ENCODE results near the gene RAB7A. TPM values are rescaled to one million over a fixed set of nuclear protein-coding genes. Genes with fewer than 3 reads are reported as not detected.
A peak's percentile ranks its signal among the peaks of the same experiment; 100 is the strongest.

RAB7A gene
- 100 to 1,000 TPM; 222 to 228 TPM for total RNA-seq

- Mint-ChIP-seq H3K4me1 (ENCODE audit: low read depth) (peaks cover 55% of the 10 kb centered on the region), H3K4me3 (peak within 1 kb of the TSS; percentile 81), H3K9me3 (no peaks in the 10 kb centered on the region), H3K36me3 (ENCODE audit: low read depth) (peaks cover 8% of the 10 kb centered on the region), H3K27me3 (ENCODE audit: low read depth) (no peaks in the 10 kb centered on the region), H3K27ac (peak within 1 kb of the TSS; percentile 89)
- intact Hi-C loops (cut with micrococcal nuclease): loop anchor here (1.0 to 5.0 kb wide), 12 partner anchors 28 to 674 kb away; partner anchors contain the start of genes ACAD9, CNBP, HMCES and RAB43
- peak; percentile 99 for DNase-seq
- CTCF ChIA-PET: interaction anchor here (0.8 to 2.4 kb wide), 6 partner anchors 11 to 68 kb away, joined by 3 to 11 read pairs (median 6); no protein-coding TSS in a partner anchor
Observed at GRCh38 chr3:128726023-128727016, at the start of gene RAB7A. Gene RAB7A (plus strand): TSS chr3:128726183. CDS start chr3:128795368, 69,185 bp downstream.

DNA sequence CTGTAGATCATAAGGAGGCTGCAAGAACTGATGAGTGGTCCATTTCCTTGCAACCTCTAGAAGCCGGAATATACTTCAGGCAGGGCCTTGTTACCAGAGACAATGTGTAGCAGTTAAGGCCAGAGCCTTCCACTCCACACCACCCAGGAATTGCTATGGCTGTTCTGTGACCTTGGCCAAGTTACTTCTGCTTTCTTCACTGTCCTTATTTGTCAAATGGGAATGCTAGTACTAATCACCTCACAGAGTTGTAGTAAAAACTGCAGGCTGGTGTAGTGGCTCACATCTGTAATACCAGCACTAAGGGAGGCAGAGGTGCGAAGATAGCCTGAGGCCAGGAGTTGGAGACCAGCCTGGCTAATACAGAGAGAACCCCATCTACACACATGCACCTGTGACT lies 46.6 kb upstream of the RAB7A start:
- Mint-ChIP-seq H3K4me3 (no peak overlapping the region), H3K27ac (no peak overlapping the region), H3K4me1 (ENCODE audit: low read depth) (peaks cover 22% of the 10 kb centered on the region), H3K27me3 (ENCODE audit: low read depth) (no peaks in the 10 kb centered on the region), H3K36me3 (ENCODE audit: low read depth) (no peaks in the 10 kb centered on the region), H3K9me3 (no peaks in the 10 kb centered on the region)
- intact Hi-C loops (cut with micrococcal nuclease): no loop called here
- CTCF ChIA-PET: interaction anchor here (1.3 to 4.7 kb wide), 10 partner anchors 18 to 214 kb away, joined by 3 to 101 read pairs (median 12); partner anchors contain the start of gene ACAD9
- DNase-seq: no peak

GRCh38 chr3:128680603-128681368 lies 45.2 kb upstream of the RAB7A start:
- Mint-ChIP-seq H3K36me3 (ENCODE audit: low read depth) (no peaks in the 10 kb centered on the region), H3K27ac (peak overlapping the region; percentile 99), H3K4me3 (peak overlapping the region; percentile 86), H3K27me3 (ENCODE audit: low read depth) (no peaks in the 10 kb centered on the region), H3K4me1 (ENCODE audit: low read depth) (peaks cover 23% of the 10 kb centered on the region), H3K9me3 (no peaks in the 10 kb centered on the region)
- CTCF ChIA-PET: interaction anchor here (0.6 to 4.7 kb wide), 56 partner anchors 9 to 582 kb away, joined by 3 to 101 read pairs (median 4); partner anchors contain the start of genes ACAD9, RAB7A and RPN1
- DNase-seq: peak; percentile 98
- intact Hi-C loops (cut with micrococcal nuclease): loop anchor here (1.0 to 2.0 kb wide), 10 partner anchors 26 to 243 kb away; partner anchors contain the start of genes ACAD9, RAB7A and RPN1

- no peaks in the 10 kb centered on the region for H3K27me3 Mint-ChIP-seq (ENCODE audit: low read depth)
- peaks cover 25% of the 10 kb centered on the region for H3K4me1 Mint-ChIP-seq (ENCODE audit: low read depth)
- H3K9me3 Mint-ChIP-seq: no peaks in the 10 kb centered on the region
- H3K4me3 Mint-ChIP-seq: peak overlapping the region; percentile 86
- H3K27ac Mint-ChIP-seq: peak overlapping the region; percentile 99
- intact Hi-C loops (cut with micrococcal nuclease): loop anchor here (1.0 to 2.0 kb wide), 3 partner anchors 33 to 165 kb away; partner anchors contain the start of gene RAB7A
- CTCF ChIA-PET: interaction anchor here (0.7 to 4.7 kb wide), 25 partner anchors 8 to 200 kb away, joined by 3 to 101 read pairs (median 6); partner anchors contain the start of gene ACAD9
- H3K36me3 Mint-ChIP-seq (ENCODE audit: low read depth): no peaks in the 10 kb centered on the region
- DNase-seq: no peak
Observed at GRCh38 chr3:128681369-128681829, 44.6 kb upstream of the RAB7A start.

DNA sequence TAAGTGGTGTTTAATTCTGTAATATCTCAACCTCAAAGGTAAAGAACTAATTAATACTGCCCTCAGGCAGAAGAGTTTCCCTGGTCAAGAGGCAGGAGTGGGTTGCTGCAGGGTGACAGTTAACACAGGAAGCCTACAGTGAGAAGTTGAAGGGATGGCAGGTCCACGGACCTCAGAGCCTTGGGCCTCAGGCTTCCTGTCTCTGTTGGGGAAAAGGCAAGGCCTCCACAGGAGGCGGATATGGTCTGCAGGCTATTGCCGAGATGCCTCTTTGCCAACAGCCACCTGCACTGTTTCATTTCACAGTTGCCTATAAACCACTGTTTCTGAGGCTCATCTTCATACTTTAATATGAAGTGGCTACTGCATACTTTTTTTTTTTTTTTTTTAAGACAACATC lies 42.0 kb upstream of the RAB7A start:
- Mint-ChIP-seq H3K27ac (no peak overlapping the region), H3K36me3 (ENCODE audit: low read depth) (no peaks in the 10 kb centered on the region), H3K4me1 (ENCODE audit: low read depth) (peaks cover 25% of the 10 kb centered on the region), H3K9me3 (no peaks in the 10 kb centered on the region), H3K27me3 (ENCODE audit: low read depth) (no peaks in the 10 kb centered on the region), H3K4me3 (no peak overlapping the region)
- DNase-seq: no peak
- CTCF ChIA-PET: interaction anchor here (0.6 to 4.7 kb wide), 3 partner anchors 113 to 189 kb away, joined by 5 to 101 read pairs (median 47); no protein-coding TSS in a partner anchor
- intact Hi-C loops (cut with micrococcal nuclease): no loop called here

DNA sequence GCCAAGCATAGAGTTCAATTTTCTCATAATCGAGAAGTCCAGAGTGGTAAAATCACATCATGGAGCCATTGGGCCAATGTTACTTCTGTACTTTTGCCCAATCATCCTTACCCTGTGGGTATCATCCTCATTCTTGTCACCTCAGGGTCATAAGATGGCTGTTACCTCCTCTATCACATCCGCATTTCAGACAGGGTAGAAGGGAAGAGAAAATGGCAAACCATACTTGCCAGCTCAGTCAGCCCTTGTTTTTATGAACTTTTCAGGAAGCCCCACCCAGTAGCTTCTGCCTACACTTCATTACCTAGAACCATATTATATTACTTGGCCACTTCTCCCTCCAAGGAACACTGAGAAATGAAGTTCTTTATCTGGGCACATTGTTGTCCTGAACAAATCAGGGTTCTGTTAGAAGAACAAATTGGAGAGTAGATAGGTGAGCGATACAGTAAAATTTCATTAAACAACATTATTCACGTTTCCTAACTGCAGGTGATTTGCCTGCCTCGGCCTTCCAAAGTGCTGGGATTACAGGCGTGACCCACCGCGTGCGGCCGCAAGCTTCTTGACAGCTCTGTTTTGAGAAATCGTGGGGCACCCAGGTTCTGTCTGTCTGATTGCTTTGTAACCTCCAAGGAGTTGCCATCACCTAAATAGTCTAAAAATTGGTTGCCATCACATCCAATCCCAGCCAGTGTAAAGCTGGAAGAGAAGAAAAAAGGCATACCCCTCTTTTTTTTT lies 40.8 kb upstream of the RAB7A start:
- H3K36me3 Mint-ChIP-seq (ENCODE audit: low read depth): no peaks in the 10 kb centered on the region

GRCh38 chr3:128686465-128686864 lies 39.5 kb upstream of the RAB7A start:
- intact Hi-C loops (cut with micrococcal nuclease): no loop called here
- no peaks in the 10 kb centered on the region for H3K27me3 Mint-ChIP-seq (ENCODE audit: low read depth)
- DNase-seq: no peak
- peaks cover 17% of the 10 kb centered on the region for H3K4me1 Mint-ChIP-seq (ENCODE audit: low read depth)
- CTCF ChIA-PET: no interaction called here
- no peaks in the 10 kb centered on the region for H3K36me3 Mint-ChIP-seq (ENCODE audit: low read depth)
- no peak overlapping the region for H3K4me3 Mint-ChIP-seq
- H3K27ac Mint-ChIP-seq: no peak overlapping the region
- no peaks in the 10 kb centered on the region for H3K9me3 Mint-ChIP-seq

More for the DNA sequence above, 40.8 kb upstream of the RAB7A start:
- no peak for DNase-seq
- no peaks in the 10 kb centered on the region for H3K27me3 Mint-ChIP-seq (ENCODE audit: low read depth)
- H3K4me1 Mint-ChIP-seq (ENCODE audit: low read depth): peaks cover 25% of the 10 kb centered on the region
- no peak overlapping the region for H3K27ac Mint-ChIP-seq
- no peak overlapping the region for H3K4me3 Mint-ChIP-seq
- H3K9me3 Mint-ChIP-seq: no peaks in the 10 kb centered on the region
- intact Hi-C loops (cut with micrococcal nuclease): no loop called here
- CTCF ChIA-PET: interaction anchor here (0.6 to 0.9 kb wide), 3 partner anchors 76 to 179 kb away, joined by 3 read pairs; no protein-coding TSS in a partner anchor

- DNase-seq: no peak
- no peak overlapping the region for H3K27ac Mint-ChIP-seq
- intact Hi-C loops (cut with micrococcal nuclease): no loop called here
- H3K36me3 Mint-ChIP-seq (ENCODE audit: low read depth): no peaks in the 10 kb centered on the region
- H3K9me3 Mint-ChIP-seq: no peaks in the 10 kb centered on the region
- no peaks in the 10 kb centered on the region for H3K27me3 Mint-ChIP-seq (ENCODE audit: low read depth)
- H3K4me1 Mint-ChIP-seq (ENCODE audit: low read depth): peaks cover 8% of the 10 kb centered on the region
- no peak overlapping the region for H3K4me3 Mint-ChIP-seq
- CTCF ChIA-PET: interaction anchor here (1.5 kb wide), 1 partner anchor 9 kb away, joined by 6 read pairs; no protein-coding TSS in a partner anchor
Observed at GRCh38 chr3:128689060-128689459, 36.9 kb upstream of the RAB7A start.

GRCh38 chr3:128693696-128694095 lies 32.3 kb upstream of the RAB7A start:
- DNase-seq: no peak
- no peak overlapping the region for H3K27ac Mint-ChIP-seq
- peaks cover 2% of the 10 kb centered on the region for H3K4me1 Mint-ChIP-seq (ENCODE audit: low read depth)
- no peaks in the 10 kb centered on the region for H3K27me3 Mint-ChIP-seq (ENCODE audit: low read depth)
- intact Hi-C loops (cut with micrococcal nuclease): no loop called here
- no peaks in the 10 kb centered on the region for H3K9me3 Mint-ChIP-seq
- H3K36me3 Mint-ChIP-seq (ENCODE audit: low read depth): no peaks in the 10 kb centered on the region
- CTCF ChIA-PET: interaction anchor here (0.6 to 1.8 kb wide), 2 partner anchors 13 to 175 kb away, joined by 3 to 6 read pairs; no protein-coding TSS in a partner anchor
- H3K4me3 Mint-ChIP-seq: no peak overlapping the region

- H3K27me3 Mint-ChIP-seq (ENCODE audit: low read depth): no peaks in the 10 kb centered on the region
- H3K4me1 Mint-ChIP-seq (ENCODE audit: low read depth): peaks cover 2% of the 10 kb centered on the region
- H3K4me3 Mint-ChIP-seq: peak overlapping the region; percentile 65
- CTCF ChIA-PET: no interaction called here
- DNase-seq: no peak
- no peaks in the 10 kb centered on the region for H3K36me3 Mint-ChIP-seq (ENCODE audit: low read depth)
- intact Hi-C loops (cut with micrococcal nuclease): no loop called here
- H3K9me3 Mint-ChIP-seq: no peaks in the 10 kb centered on the region
- no peak overlapping the region for H3K27ac Mint-ChIP-seq
Observed at GRCh38 chr3:128697341-128697740, 28.6 kb upstream of the RAB7A start.

Measured in activated naive CD4-positive, alpha-beta T cell treated with anti-CD3 and anti-CD28 coated beads for 36 hours (primary cell).